Subcutaneous adipose tissue (tissue), 4 donors: ENCODE measurements around the gene TSG101. TPM values are rescaled to one million over a fixed set of nuclear protein-coding genes. Genes with fewer than 3 reads are reported as not detected.

Experiments
- CTCF ChIP-seq: fragments of 450-650 bp; IDR thresholded peaks from one replicate; pipeline ENCODE4 v1.5.1; 2016; ENCODE audit warnings: low read depth, mild to moderate bottlenecking, control low read depth, antibody characterized with exemption, moderate library complexity
- total RNA-seq, 4 donors: library from RNA; depleted of rRNA; stranded (reverse); fragments of >200 nt; gene quantifications; one replicate each; pipeline ENCODE4 v1.1.0, GENCODE V29; 2016

Gene TSG101
- total RNA-seq, 4 donors from 2014 or later: 62.1 to 134 (median 79.7) TPM

GRCh38 chr11:18523084-18523483, 3.7 kb downstream of the TSG101 start:
- no peak for TF ChIP-seq CTCF

- TF ChIP-seq CTCF: no peak
Observed at GRCh38 chr11:18522388-18522787, 4.4 kb downstream of the TSG101 start.

- TF ChIP-seq CTCF: no peak
Observed at GRCh38 chr11:18521122-18521521, 5.6 kb downstream of the TSG101 start.

- TF ChIP-seq CTCF: no peak
Observed at GRCh38 chr11:18502352-18502751, 24.4 kb downstream of the TSG101 start.

GRCh38 chr11:18501629-18502028, 25.1 kb downstream of the TSG101 start:
- no peak for TF ChIP-seq CTCF

- TF ChIP-seq CTCF: no peak
Observed at GRCh38 chr11:18498039-18498438, 28.7 kb downstream of the TSG101 start.

GRCh38 chr11:18495703-18496102, 31.0 kb downstream of the TSG101 start:
- no peak for TF ChIP-seq CTCF
